A549 (cell line): ENCODE results near the gene ESRRG. TPM values are rescaled to one million over a fixed set of nuclear protein-coding genes. Genes with fewer than 3 reads are reported as not detected.

Source experiments
- ATAC-seq, 2 experiments: fragments of 200-7000 bp in 1 of 2; fragments of >200 bp in 1 of 2; cut with Nextera tagmentation in 1 of 2; cut with Tn5 transposase in 1 of 2; 3 replicates each; pipeline versions ENCODE4 v1.8.0 to v1.9.1; 2018 to 2020; ENCODE audit warnings: mild to moderate bottlenecking in 1 of 2, moderate library complexity in 1 of 2
- CTCF ChIA-PET: fragments of 300-600 bp; sonication (Branson Sonifier 250); formaldehyde crosslinking; extraction: SDS; loops from one replicate; lab custom pipeline; 2021; ENCODE audit warnings: antibody characterized with exemption, inconsistent platforms; lab: Yijun Ruan, JAX
- POLR2A ChIA-PET: fragments of 350-600 bp; formaldehyde crosslinking; extraction: SDS; loops from one replicate; lab custom pipeline; 2021; ENCODE audit warnings: antibody characterized with exemption, inconsistent platforms; lab: Yijun Ruan, JAX
- DNase-seq, 2 experiments: peaks; one replicate each; pipeline versions ENCODE4 v3.0.0 to v3.0.0-alpha.2; 2011 to 2016; ENCODE audit warnings: low read depth in 1 of 2, low spot score in 1 of 2
- FAIRE-seq: peaks from 2 replicates; lab custom pipeline; 2011; peaks lifted over from hg19 to GRCh38; lab: Jason Lieb, UNC
- H3K27ac ChIP-seq, 2 experiments: fragments of >200 bp; sonication (Bioruptor Twin); formaldehyde crosslinking; 3 replicates each; pipeline ENCODE4 v1.5.1; 2016 to 2017
- H3K4me1 ChIP-seq: fragments of >200 bp; sonication (Bioruptor Twin); formaldehyde crosslinking; 3 replicates; pipeline ENCODE4 v1.6.1; 2016
- H3K4me2 ChIP-seq: fragments of >200 bp; sonication (Bioruptor Twin); formaldehyde crosslinking; 3 replicates; pipeline ENCODE4 v1.6.1; 2016
- H3K4me3 ChIP-seq: fragments of >200 bp; sonication (Bioruptor Twin); formaldehyde crosslinking; 3 replicates; pipeline ENCODE4 v1.5.1; 2016
- H3K9me3 ChIP-seq: fragments of >200 bp; sonication (Bioruptor Twin); formaldehyde crosslinking; 3 replicates; pipeline ENCODE4 v1.6.1; 2016
- BCL3 ChIP-seq: fragments of >200 bp; sonication (Bioruptor Twin); formaldehyde crosslinking; IDR thresholded peaks from 3 replicates; pipeline ENCODE4 v1.6.1; 2016
- BHLHE40 ChIP-seq: IDR thresholded peaks from 2 replicates; pipeline ENCODE4 v1.6.1; 2012; ENCODE audit warnings: low read depth, low read length, inconsistent platforms
- CEBPB ChIP-seq, 2 experiments: fragments of >200 bp in 1 of 2; sonication (Bioruptor Twin) in 1 of 2; formaldehyde crosslinking in 1 of 2; IDR thresholded peaks; 2 replicates each; pipeline ENCODE4 v1.6.1; 2012 to 2016
- CHD4 ChIP-seq: fragments of 200-600 bp; sonication (generic); IDR thresholded peaks from 2 replicates; pipeline ENCODE4 v1.6.1; 2016; ENCODE audit warnings: antibody characterized with exemption, mild to moderate bottlenecking, borderline replicate concordance
- E2F6 ChIP-seq: IDR thresholded peaks from 2 replicates; pipeline ENCODE4 v1.6.1; 2012; ENCODE audit warnings: low read depth, borderline replicate concordance
- EHF ChIP-seq: fragments of 250-450 bp; sonication (Bioruptor Pico); IDR thresholded peaks from 2 replicates; pipeline ENCODE4 v1.5.0; 2020; ENCODE audit warnings: mild to moderate bottlenecking
- EHMT2 ChIP-seq: fragments of 200-600 bp; sonication (generic); IDR thresholded peaks from 2 replicates; pipeline ENCODE4 v1.6.1; 2016; ENCODE audit warnings: antibody characterized with exemption, low read depth, mild to moderate bottlenecking, moderate library complexity
- EP300 ChIP-seq, 2 experiments: fragments of >200 bp; sonication (Bioruptor Twin); formaldehyde crosslinking; IDR thresholded peaks; 2 replicates in 1 of 2; 3 replicates in 1 of 2; pipeline ENCODE4 v1.6.1; 2016 to 2017
- ESRRA ChIP-seq: fragments of 150-350 bp; IDR thresholded peaks from 2 replicates; pipeline ENCODE4 v1.6.1; 2014; ENCODE audit warnings: mild to moderate bottlenecking, low read length, borderline replicate concordance
- FOXS1 ChIP-seq: fragments of 250-450 bp; sonication (Bioruptor Pico); IDR thresholded peaks from 2 replicates; pipeline ENCODE4 v1.5.0; 2020; ENCODE audit warnings: mild to moderate bottlenecking, moderate library complexity
- GATA3 ChIP-seq: IDR thresholded peaks from 2 replicates; pipeline ENCODE4 v1.6.1; 2012; ENCODE audit warnings: borderline replicate concordance
- HEYL ChIP-seq: fragments of 250-450 bp; sonication (Bioruptor Pico); IDR thresholded peaks from 2 replicates; pipeline ENCODE4 v1.8.0; 2021; ENCODE audit warnings: mild to moderate bottlenecking, moderate library complexity
- HOXA7 ChIP-seq: fragments of 250-450 bp; sonication (Bioruptor Pico); IDR thresholded peaks from 2 replicates; pipeline ENCODE4 v1.5.0; 2020; ENCODE audit warnings: mild to moderate bottlenecking, moderate library complexity
- JUN ChIP-seq, 2 experiments: fragments of >200 bp; sonication (Bioruptor Twin); formaldehyde crosslinking; IDR thresholded peaks; 2 replicates in 1 of 2; 3 replicates in 1 of 2; pipeline ENCODE4 v1.6.1; 2016 to 2017
- JUNB ChIP-seq: fragments of >200 bp; sonication (Bioruptor Twin); formaldehyde crosslinking; IDR thresholded peaks from 2 replicates; pipeline ENCODE4 v1.6.1; 2016
- MYC ChIP-seq: IDR thresholded peaks from 2 replicates; pipeline ENCODE4 v1.6.1; 2012; ENCODE audit warnings: mild to moderate bottlenecking, inconsistent platforms, low read length, improper control_type of control experiment, borderline replicate concordance
- NFE2L2 ChIP-seq: fragments of 150-350 bp; conservative IDR thresholded peaks from 2 replicates; pipeline ENCODE4 v1.6.1; 2014; ENCODE audit warnings: low read length
- POLR2AphosphoS2 ChIP-seq: conservative IDR thresholded peaks from 2 replicates; pipeline ENCODE4 v1.6.1; 2012; ENCODE audit warnings: low read length, improper control_type of control experiment, inconsistent platforms
- RCOR1 ChIP-seq: fragments of 150-350 bp; IDR thresholded peaks from 2 replicates; pipeline ENCODE4 v1.6.1; 2014; ENCODE audit warnings: antibody characterized with exemption, low read length, low read depth
- SMC3 ChIP-seq: fragments of >200 bp; sonication (Bioruptor Twin); formaldehyde crosslinking; IDR thresholded peaks from 3 replicates; pipeline ENCODE4 v1.6.1; 2018; ENCODE audit warnings: inconsistent platforms
- ZFP36 ChIP-seq: fragments of 450-650 bp; IDR thresholded peaks from 2 replicates; pipeline ENCODE4 v1.6.1; 2014; ENCODE audit warnings: borderline replicate concordance; ENCODE audit not compliant: partially characterized antibody
- ZSCAN20 ChIP-seq: fragments of 250-450 bp; sonication (Bioruptor Pico); IDR thresholded peaks from 2 replicates; pipeline ENCODE4 v1.8.0; 2022; ENCODE audit warnings: mild to moderate bottlenecking, moderate library complexity
- WGBS: methylation state at CpG from one replicate; pipeline ENCODE4 v1.1.6; 2017; ENCODE audit errors: missing lambda C conversion rate; 5-methylcytosine and 5-hydroxymethylcytosine counted together
- polyA plus RNA-seq, 4 experiments: library from polyadenylated mRNA; depleted of rRNA in 3 of 4; stranded (reverse); fragments of >200 nt; fragmentation: RNase III in 1 of 4; extraction: RNeasy Plus Mini Kit Qiagen cat#74134 plus additional on column Dnase treatment in 1 of 4; gene quantifications; 2 replicates in 3 of 4; 3 replicates in 1 of 4; pipeline ENCODE4 v1.2.3, GENCODE V29; 2011 to 2017
- TF ChIP-seq, protein P1 (sequence below): IDR thresholded peaks from 2 replicates; pipeline ENCODE4 v1.6.1; 2012
- TF ChIP-seq, protein P2 (sequence below): fragments of >200 bp; sonication (Bioruptor Twin); formaldehyde crosslinking; IDR thresholded peaks from 2 replicates; pipeline ENCODE4 v1.6.1; 2016
- TF ChIP-seq, protein P3 (sequence below): fragments of 450-650 bp; IDR thresholded peaks from 2 replicates; pipeline ENCODE4 v1.6.1; 2014; ENCODE audit warnings: antibody characterized with exemption

Gene ESRRG
- polyA plus RNA-seq, 2 of the 4 experiments (the other 2 are of a cell fraction): 0.09 TPM; not detected in 1

DNA sequence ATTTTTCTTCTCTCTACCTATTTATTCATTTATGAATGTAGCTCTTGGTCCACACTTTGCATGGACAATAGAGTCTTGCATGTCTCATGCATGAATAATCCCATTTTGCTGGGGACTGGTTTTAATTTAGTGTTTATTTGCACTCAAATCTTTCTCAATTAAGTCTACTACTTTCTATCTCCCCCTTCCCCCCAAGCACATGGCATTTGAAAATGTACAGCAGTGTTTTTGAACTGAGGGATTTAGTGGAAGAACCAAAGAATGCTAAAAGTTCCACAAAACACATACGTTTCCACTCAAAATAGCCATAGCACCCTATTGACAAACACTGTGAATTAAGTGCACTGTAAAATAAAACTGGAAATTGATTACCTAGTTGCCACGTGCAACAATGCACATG is 180.5 kb downstream of the ESRRG start:
- no peak for ATAC-seq
- Histone ChIP-seq H3K4me1 (no peaks in the 10 kb centered on the region), H3K4me3 (no peak overlapping the region), H3K4me2 (no peak overlapping the region), H3K27ac (no peak overlapping the region), H3K9me3 (no peaks in the 10 kb centered on the region)
- 0% methylated on average over 2 of the region's 2 CpGs for WGBS
- ChIA-PET CTCF (interaction anchor here (0.8 kb wide), 1 partner anchor 117 kb away, joined by 3 read pairs; no protein-coding TSS in a partner anchor), POLR2A (no interaction called here)
- DNase-seq: no peak
- TF ChIP-seq HEYL (CRISPR knock-in tag): no peak
- no peak for TF ChIP-seq EHMT2
- TF ChIP-seq, protein P1, sequence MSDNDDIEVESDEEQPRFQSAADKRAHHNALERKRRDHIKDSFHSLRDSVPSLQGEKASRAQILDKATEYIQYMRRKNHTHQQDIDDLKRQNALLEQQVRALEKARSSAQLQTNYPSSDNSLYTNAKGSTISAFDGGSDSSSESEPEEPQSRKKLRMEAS: no peak
- TF ChIP-seq EHF (CRISPR knock-in tag): no peak
- no peak for TF ChIP-seq POLR2AphosphoS2
- no peak for TF ChIP-seq E2F6
- no peak for TF ChIP-seq EP300 (IDR thresholded peaks at IDR 0.05)
- no peak for TF ChIP-seq RCOR1
- TF ChIP-seq ZFP36: no peak
- TF ChIP-seq FOXS1 (CRISPR knock-in tag): no peak
- no peak for TF ChIP-seq ESRRA
- no peak for TF ChIP-seq CHD4
- no peak for TF ChIP-seq JUNB
- TF ChIP-seq NFE2L2: no peak
- TF ChIP-seq, protein P2, sequence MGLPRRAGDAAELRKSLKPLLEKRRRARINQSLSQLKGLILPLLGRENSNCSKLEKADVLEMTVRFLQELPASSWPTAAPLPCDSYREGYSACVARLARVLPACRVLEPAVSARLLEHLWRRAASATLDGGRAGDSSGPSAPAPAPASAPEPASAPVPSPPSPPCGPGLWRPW: no peak
- TF ChIP-seq SMC3: no peak
- TF ChIP-seq, protein P3, sequence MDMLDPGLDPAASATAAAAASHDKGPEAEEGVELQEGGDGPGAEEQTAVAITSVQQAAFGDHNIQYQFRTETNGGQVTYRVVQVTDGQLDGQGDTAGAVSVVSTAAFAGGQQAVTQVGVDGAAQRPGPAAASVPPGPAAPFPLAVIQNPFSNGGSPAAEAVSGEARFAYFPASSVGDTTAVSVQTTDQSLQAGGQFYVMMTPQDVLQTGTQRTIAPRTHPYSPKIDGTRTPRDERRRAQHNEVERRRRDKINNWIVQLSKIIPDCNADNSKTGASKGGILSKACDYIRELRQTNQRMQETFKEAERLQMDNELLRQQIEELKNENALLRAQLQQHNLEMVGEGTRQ: no peak
- TF ChIP-seq GATA3: no peak
- TF ChIP-seq MYC: no peak
- FAIRE-seq: no peak

- H3K4me3 ChIP-seq: no peak overlapping the region
- H3K9me3 ChIP-seq: no peaks in the 10 kb centered on the region
- H3K27ac ChIP-seq: no peak overlapping the region
- FAIRE-seq: no peak
- ChIA-PET POLR2A (no interaction called here), CTCF (interaction anchor here (0.8 kb wide), 1 partner anchor 118 kb away, joined by 3 read pairs; no protein-coding TSS in a partner anchor)
- TF ChIP-seq ZSCAN20 (CRISPR knock-in tag) (no peak), BCL3 (no peak)
- no peak overlapping the region for H3K4me2 ChIP-seq
- no peaks in the 10 kb centered on the region for H3K4me1 ChIP-seq
- ATAC-seq: no peak
- no peak for DNase-seq
- WGBS: 2% methylated on average over 1 of the region's 1 CpG
Observed at GRCh38 chr1:216542263-216542662, 181.0 kb downstream of the ESRRG start.

DNA sequence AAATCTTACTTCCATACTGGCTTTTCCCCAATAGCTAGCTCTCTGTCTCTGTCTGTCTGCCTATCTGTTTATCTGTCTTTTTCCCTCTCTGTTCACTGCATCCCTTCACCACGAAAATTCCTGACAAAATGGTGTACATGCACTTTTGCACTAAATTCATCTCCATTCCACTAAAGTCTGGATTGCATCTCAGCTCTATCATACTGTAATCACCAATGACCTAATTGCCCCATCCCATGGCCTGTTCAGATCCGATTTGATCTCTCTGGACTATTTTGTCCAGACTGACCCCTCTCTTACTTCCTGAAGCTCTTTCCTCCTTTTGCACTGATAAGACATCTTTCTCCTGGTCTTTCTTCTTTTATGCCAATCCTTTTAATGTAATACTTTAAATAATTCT is 187.5 kb downstream of the ESRRG start:
- H3K27ac ChIP-seq: no peak overlapping the region
- CTCF ChIA-PET: interaction anchor here (1.4 kb wide), 1 partner anchor 13 kb away, joined by 3 read pairs; no protein-coding TSS in a partner anchor
- no peak for FAIRE-seq

More for the DNA sequence above, 187.5 kb downstream of the ESRRG start:
- 1% methylated on average over 2 of the region's 2 CpGs for whole genome bisulfite sequencing
- Histone ChIP-seq H3K9me3 (no peaks in the 10 kb centered on the region), H3K4me2 (no peak overlapping the region), H3K4me3 (no peak overlapping the region), H3K4me1 (no peaks in the 10 kb centered on the region)
- no peak for DNase-seq
- POLR2A ChIA-PET: no interaction called here
- no peak for ATAC-seq
- TF ChIP-seq JUN (IDR thresholded peaks at IDR 0.05) (no peak), MYC (no peak), HOXA7 (CRISPR knock-in tag) (no peak), CEBPB (IDR thresholded peaks at IDR 0.05) (no peak), BHLHE40 (no peak), JUNB (no peak)
